Measurements from ENCODE around the gene TGM3. TPM values are rescaled to one million over a fixed set of nuclear protein-coding genes. Genes with fewer than 3 reads are reported as not detected.
A peak's percentile ranks its signal among the peaks of the same experiment; 100 is the strongest.

TGM3 gene
- total RNA-seq, 1 donor from 2014 or later, result not detected

DNA sequence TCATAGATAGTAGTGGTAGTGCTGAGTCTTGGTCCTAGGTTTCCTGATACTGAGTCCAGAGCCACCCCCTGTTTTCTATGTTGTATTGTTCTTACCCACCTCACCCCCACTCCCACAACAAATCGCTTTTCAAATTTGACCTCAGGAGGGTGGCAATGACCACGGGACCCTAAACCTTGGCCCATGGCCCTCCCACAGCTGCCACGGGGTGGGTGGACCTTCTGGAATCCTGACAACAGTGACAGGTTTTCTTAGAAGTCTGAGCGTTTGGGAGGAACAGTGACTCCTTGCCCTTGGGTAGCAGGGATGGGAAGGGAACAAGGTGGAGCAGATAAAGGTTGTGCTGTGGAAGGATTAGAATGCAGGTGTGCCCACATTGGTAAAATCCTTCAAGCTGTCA is 36.9 kb downstream of the TGM3 start:
- Mint-ChIP-seq H3K4me1 (ENCODE audit: unreplicated experiment) (no peaks in the 10 kb centered on the region), H3K27me3 (ENCODE audit: unreplicated experiment) (no peaks in the 10 kb centered on the region), H3K4me3 (ENCODE audit: unreplicated experiment) (no peak overlapping the region), H3K27ac (ENCODE audit: unreplicated experiment) (no peak overlapping the region), H3K36me3 (ENCODE audit: unreplicated experiment) (no peaks in the 10 kb centered on the region), H3K9me3 (ENCODE audit: unreplicated experiment) (no peaks in the 10 kb centered on the region)
- TF ChIP-seq, protein P1, sequence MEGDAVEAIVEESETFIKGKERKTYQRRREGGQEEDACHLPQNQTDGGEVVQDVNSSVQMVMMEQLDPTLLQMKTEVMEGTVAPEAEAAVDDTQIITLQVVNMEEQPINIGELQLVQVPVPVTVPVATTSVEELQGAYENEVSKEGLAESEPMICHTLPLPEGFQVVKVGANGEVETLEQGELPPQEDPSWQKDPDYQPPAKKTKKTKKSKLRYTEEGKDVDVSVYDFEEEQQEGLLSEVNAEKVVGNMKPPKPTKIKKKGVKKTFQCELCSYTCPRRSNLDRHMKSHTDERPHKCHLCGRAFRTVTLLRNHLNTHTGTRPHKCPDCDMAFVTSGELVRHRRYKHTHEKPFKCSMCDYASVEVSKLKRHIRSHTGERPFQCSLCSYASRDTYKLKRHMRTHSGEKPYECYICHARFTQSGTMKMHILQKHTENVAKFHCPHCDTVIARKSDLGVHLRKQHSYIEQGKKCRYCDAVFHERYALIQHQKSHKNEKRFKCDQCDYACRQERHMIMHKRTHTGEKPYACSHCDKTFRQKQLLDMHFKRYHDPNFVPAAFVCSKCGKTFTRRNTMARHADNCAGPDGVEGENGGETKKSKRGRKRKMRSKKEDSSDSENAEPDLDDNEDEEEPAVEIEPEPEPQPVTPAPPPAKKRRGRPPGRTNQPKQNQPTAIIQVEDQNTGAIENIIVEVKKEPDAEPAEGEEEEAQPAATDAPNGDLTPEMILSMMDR (IDR thresholded peaks at IDR 0.05), result no peak
- DNase-seq (ENCODE audit: extremely low spot score, unreplicated experiment), result peak; percentile 59

DNA sequence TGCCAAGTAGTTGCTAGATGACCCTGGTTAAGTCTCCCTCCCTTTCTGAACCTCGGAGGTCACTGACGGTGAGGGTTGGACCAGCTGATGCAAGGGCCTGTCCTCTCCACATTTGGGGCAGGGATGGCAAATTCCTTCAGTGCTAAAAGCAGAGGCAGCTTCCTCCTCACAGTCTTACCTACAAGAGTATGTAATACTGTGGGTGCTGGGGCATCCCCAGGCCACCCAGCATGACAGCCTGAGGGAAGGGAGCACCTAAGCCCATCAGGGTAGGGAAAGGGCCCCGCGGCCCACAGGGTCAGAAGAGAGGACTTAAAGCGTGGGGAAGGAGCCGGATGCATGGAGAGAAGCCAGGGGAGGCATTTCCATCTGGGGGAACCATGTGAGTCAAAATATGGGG is 38.0 kb downstream of the TGM3 start:
- no peaks in the 10 kb centered on the region for H3K9me3 Mint-ChIP-seq (ENCODE audit: unreplicated experiment)
- no peak overlapping the region for H3K27ac Mint-ChIP-seq (ENCODE audit: unreplicated experiment)
- no peaks in the 10 kb centered on the region for H3K36me3 Mint-ChIP-seq (ENCODE audit: unreplicated experiment)
- H3K4me1 Mint-ChIP-seq (ENCODE audit: unreplicated experiment), result no peaks in the 10 kb centered on the region
- TF ChIP-seq, protein P1 (IDR thresholded peaks at IDR 0.05), result no peak
- no peak overlapping the region for H3K4me3 Mint-ChIP-seq (ENCODE audit: unreplicated experiment)
- no peaks in the 10 kb centered on the region for H3K27me3 Mint-ChIP-seq (ENCODE audit: unreplicated experiment)
- peak; percentile 49 for DNase-seq (ENCODE audit: extremely low spot score, unreplicated experiment)

DNA sequence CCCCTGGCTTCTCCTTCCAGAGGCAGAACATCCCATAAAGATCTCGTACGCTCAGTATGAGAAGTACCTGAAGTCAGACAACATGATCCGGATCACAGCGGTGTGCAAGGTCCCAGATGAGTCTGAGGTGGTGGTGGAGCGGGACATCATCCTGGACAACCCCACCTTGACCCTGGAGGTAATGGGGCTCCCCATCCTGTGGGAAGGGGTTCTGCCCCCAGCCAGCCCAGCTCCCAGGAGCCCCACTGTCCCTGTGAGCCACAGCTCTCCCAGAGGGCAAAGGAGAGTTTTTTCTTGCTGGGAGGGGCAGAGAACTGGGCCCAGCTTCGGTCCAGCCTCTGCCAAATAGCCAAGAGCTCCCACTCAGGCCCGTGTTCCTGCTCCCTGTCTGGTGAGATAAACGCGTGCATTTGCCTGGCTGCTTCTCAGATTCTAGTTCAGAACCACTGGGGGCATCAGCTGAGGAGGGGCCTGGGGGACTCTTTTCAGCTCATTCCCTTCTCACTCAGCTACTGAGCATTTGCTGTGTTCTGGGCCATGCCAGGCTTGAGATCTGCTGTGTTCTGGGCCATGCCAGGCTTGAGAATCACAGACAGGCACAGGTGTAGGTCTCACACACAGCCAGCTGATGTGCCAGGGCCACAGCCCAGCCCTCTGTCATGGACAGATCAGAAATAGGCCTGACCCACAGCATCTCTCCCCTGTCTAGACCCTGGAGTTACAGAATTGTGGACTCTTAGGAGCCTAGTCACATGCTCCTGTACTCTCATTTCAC is 39.5 kb downstream of the TGM3 start:
- H3K4me1 Mint-ChIP-seq (ENCODE audit: unreplicated experiment), result no peaks in the 10 kb centered on the region
- H3K4me3 Mint-ChIP-seq (ENCODE audit: unreplicated experiment), result no peak overlapping the region
- H3K9me3 Mint-ChIP-seq (ENCODE audit: unreplicated experiment), result no peaks in the 10 kb centered on the region
- no peak overlapping the region for H3K27ac Mint-ChIP-seq (ENCODE audit: unreplicated experiment)
- H3K27me3 Mint-ChIP-seq (ENCODE audit: unreplicated experiment), result no peaks in the 10 kb centered on the region
- DNase-seq (ENCODE audit: extremely low spot score, unreplicated experiment), result peak; percentile 72
- H3K36me3 Mint-ChIP-seq (ENCODE audit: unreplicated experiment), result no peaks in the 10 kb centered on the region
- TF ChIP-seq, protein P1 (IDR thresholded peaks at IDR 0.05), result no peak

DNA sequence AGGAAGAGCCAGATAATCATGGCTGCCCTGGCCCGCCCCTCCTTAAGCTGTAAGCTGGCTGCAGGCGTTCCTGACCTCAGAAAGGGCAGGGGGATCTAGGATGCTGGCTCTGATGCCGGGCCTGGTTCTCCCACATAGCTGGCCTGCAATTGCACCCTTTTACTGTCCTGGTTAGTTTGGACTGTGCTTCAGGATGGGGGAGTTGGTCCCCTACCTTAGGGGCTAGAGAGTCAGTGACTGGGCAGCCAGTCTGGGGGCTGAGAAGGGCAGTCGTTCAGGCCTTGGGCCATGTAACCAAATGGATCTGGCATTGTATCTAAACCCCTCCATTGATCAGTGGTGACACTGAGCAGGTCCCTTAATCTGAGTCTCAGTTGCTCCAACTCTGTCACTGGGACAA is 40.7 kb downstream of the TGM3 start:
- Mint-ChIP-seq H3K4me1 (ENCODE audit: unreplicated experiment) (no peaks in the 10 kb centered on the region), H3K9me3 (ENCODE audit: unreplicated experiment) (no peaks in the 10 kb centered on the region), H3K27me3 (ENCODE audit: unreplicated experiment) (peaks cover under 1% of the 10 kb centered on the region), H3K27ac (ENCODE audit: unreplicated experiment) (no peak overlapping the region), H3K4me3 (ENCODE audit: unreplicated experiment) (no peak overlapping the region), H3K36me3 (ENCODE audit: unreplicated experiment) (no peaks in the 10 kb centered on the region)
- no peak for DNase-seq (ENCODE audit: extremely low spot score, unreplicated experiment)
- TF ChIP-seq, protein P1 (IDR thresholded peaks at IDR 0.05), result no peak

DNA sequence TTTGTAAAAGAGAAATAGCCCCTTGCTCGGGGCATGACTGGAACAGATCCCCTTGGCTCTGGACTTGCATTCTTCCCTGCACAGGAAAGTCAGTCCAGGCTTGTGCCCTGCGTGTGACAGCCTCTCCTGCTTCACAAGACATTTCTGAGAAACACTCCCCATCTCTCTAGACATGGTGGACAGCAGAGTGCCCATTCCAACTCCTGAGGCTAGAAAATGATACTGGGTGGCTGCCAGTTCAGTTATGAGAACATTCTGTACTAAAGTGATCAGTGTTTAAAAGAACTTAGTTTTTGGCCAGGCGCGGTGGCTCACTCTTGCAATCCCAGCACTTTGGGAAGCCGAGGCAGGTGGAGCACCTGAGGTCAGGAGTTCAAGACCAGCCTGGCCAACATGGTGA is 41.3 kb downstream of the TGM3 start:
- no peaks in the 10 kb centered on the region for H3K9me3 Mint-ChIP-seq (ENCODE audit: unreplicated experiment)
- H3K36me3 Mint-ChIP-seq (ENCODE audit: unreplicated experiment), result no peaks in the 10 kb centered on the region
- no peaks in the 10 kb centered on the region for H3K4me1 Mint-ChIP-seq (ENCODE audit: unreplicated experiment)
- TF ChIP-seq, protein P1 (IDR thresholded peaks at IDR 0.05), result no peak
- no peak overlapping the region for H3K4me3 Mint-ChIP-seq (ENCODE audit: unreplicated experiment)
- no peak overlapping the region for H3K27ac Mint-ChIP-seq (ENCODE audit: unreplicated experiment)
- no peak for DNase-seq (ENCODE audit: extremely low spot score, unreplicated experiment)
- H3K27me3 Mint-ChIP-seq (ENCODE audit: unreplicated experiment), result peaks cover 3% of the 10 kb centered on the region
